Measurements from ENCODE around the gene RRP36. TPM values are rescaled to one million over a fixed set of nuclear protein-coding genes. Genes with fewer than 3 reads are reported as not detected.
A peak's percentile ranks its signal among the peaks of the same experiment; 100 is the strongest.

RRP36 gene
- total RNA-seq, 2 experiments from 2014 or later = 63.8 to 65.6 TPM

- Mint-ChIP-seq H3K27ac (no peak overlapping the region), H3K4me1 (peaks cover 17% of the 10 kb centered on the region)
- ATAC-seq (ENCODE audit: low read depth) = no peak
Observed at GRCh38 chr6:43062818-43063217, 41.4 kb downstream of the RRP36 start.

GRCh38 chr6:43070028-43070632 is 48.7 kb downstream of the RRP36 start:
- H3K9me3 Mint-ChIP-seq = no peaks in the 10 kb centered on the region
- no peaks in the 10 kb centered on the region for H3K36me3 Mint-ChIP-seq
- peaks cover 4% of the 10 kb centered on the region for H3K4me1 Mint-ChIP-seq
- no peak overlapping the region for H3K4me3 Mint-ChIP-seq
- ATAC-seq (ENCODE audit: low read depth) = peak; percentile 86
- peak overlapping the region; percentile 54 for H3K27ac Mint-ChIP-seq
- POLR2A ChIA-PET = no interaction called here
- peaks cover 2% of the 10 kb centered on the region for H3K27me3 Mint-ChIP-seq
- no peak for DNase-seq

More at GRCh38 chr6:43062818-43063217, 41.4 kb downstream of the RRP36 start:
- H3K27me3 Mint-ChIP-seq = no peaks in the 10 kb centered on the region
- no peaks in the 10 kb centered on the region for H3K9me3 Mint-ChIP-seq
- H3K4me3 Mint-ChIP-seq = no peak overlapping the region
- H3K36me3 Mint-ChIP-seq = peaks cover 2% of the 10 kb centered on the region
- DNase-seq = no peak
- POLR2A ChIA-PET = no interaction called here

- H3K4me3 Mint-ChIP-seq = peak overlapping the region; percentile 43
- peaks cover 35% of the 10 kb centered on the region for H3K27me3 Mint-ChIP-seq
- no peaks in the 10 kb centered on the region for H3K36me3 Mint-ChIP-seq
- POLR2A ChIA-PET = no interaction called here
- DNase-seq = no peak
- H3K9me3 Mint-ChIP-seq = no peaks in the 10 kb centered on the region
- peaks cover 3% of the 10 kb centered on the region for H3K4me1 Mint-ChIP-seq
- H3K27ac Mint-ChIP-seq = no peak overlapping the region
- ATAC-seq (ENCODE audit: low read depth) = no peak
Observed at GRCh38 chr6:43074847-43075669, 53.6 kb downstream of the RRP36 start.

- no peaks in the 10 kb centered on the region for H3K4me1 Mint-ChIP-seq
- no peak within 1 kb of the TSS for H3K27ac Mint-ChIP-seq
- ATAC-seq (ENCODE audit: low read depth) (peak; percentile 48), DNase-seq (no peak)
- H3K4me3 Mint-ChIP-seq = peak within 1 kb of the TSS; percentile 43
- no peaks in the 10 kb centered on the region for H3K9me3 Mint-ChIP-seq
- H3K27me3 Mint-ChIP-seq = peaks cover 36% of the 10 kb centered on the region
- H3K36me3 Mint-ChIP-seq = no peaks in the 10 kb centered on the region
- POLR2A ChIA-PET = no interaction called here
Observed at GRCh38 chr6:43075670-43076463, 54.4 kb downstream of the RRP36 start, which contains the start of gene PTK7. PTK7 (plus strand) TSS chr6:43076314; CDS start chr6:43076489, 175 bp downstream.

- Mint-ChIP-seq H3K4me3 (peak overlapping the region; percentile 35), H3K27ac (no peak overlapping the region), H3K36me3 (no peaks in the 10 kb centered on the region), H3K4me1 (no peaks in the 10 kb centered on the region), H3K9me3 (no peaks in the 10 kb centered on the region), H3K27me3 (peaks cover 38% of the 10 kb centered on the region)
- peak; percentile 48 for DNase-seq
- ATAC-seq (ENCODE audit: low read depth) = peak; percentile 16
- POLR2A ChIA-PET = no interaction called here
Observed at GRCh38 chr6:43076464-43077332, 55.3 kb downstream of the RRP36 start.

GRCh38 chr6:43077333-43077809 is 55.9 kb downstream of the RRP36 start:
- no peak for ATAC-seq (ENCODE audit: low read depth)
- H3K36me3 Mint-ChIP-seq = no peaks in the 10 kb centered on the region

GRCh38 chr6:43077981-43078511 is 56.6 kb downstream of the RRP36 start:
- Mint-ChIP-seq H3K4me1 (no peaks in the 10 kb centered on the region), H3K27ac (no peak overlapping the region), H3K4me3 (no peak overlapping the region), H3K9me3 (no peaks in the 10 kb centered on the region), H3K36me3 (no peaks in the 10 kb centered on the region), H3K27me3 (peaks cover 40% of the 10 kb centered on the region)
- ATAC-seq (ENCODE audit: low read depth) (no peak), DNase-seq (no peak)
- POLR2A ChIA-PET = no interaction called here

More at GRCh38 chr6:43077333-43077809, 55.9 kb downstream of the RRP36 start:
- Mint-ChIP-seq H3K4me3 (no peak overlapping the region), H3K27ac (no peak overlapping the region), H3K27me3 (peaks cover 38% of the 10 kb centered on the region), H3K9me3 (no peaks in the 10 kb centered on the region), H3K4me1 (no peaks in the 10 kb centered on the region)
- POLR2A ChIA-PET = no interaction called here
- DNase-seq = no peak

GRCh38 chr6:43078691-43079090 is 57.3 kb downstream of the RRP36 start:
- ATAC-seq (ENCODE audit: low read depth) (no peak), DNase-seq (no peak)
- no peak overlapping the region for H3K27ac Mint-ChIP-seq
- no peaks in the 10 kb centered on the region for H3K9me3 Mint-ChIP-seq
- peaks cover 43% of the 10 kb centered on the region for H3K27me3 Mint-ChIP-seq
- H3K4me3 Mint-ChIP-seq = no peak overlapping the region
- H3K36me3 Mint-ChIP-seq = no peaks in the 10 kb centered on the region
- POLR2A ChIA-PET = no interaction called here
- H3K4me1 Mint-ChIP-seq = no peaks in the 10 kb centered on the region

Other genes starting within 250 kb of the RRP36 start
- gene BICRAL, start 239.6 kb upstream of the RRP36 start, total RNA-seq = 10 to 100 TPM; 28.3 to 29.6 TPM
- 10 to 100 TPM; 77.6 to 79.3 TPM for gene RPL7L1, start 142.0 kb upstream of the RRP36 start, total RNA-seq
- gene PTCRA, start 105.6 kb upstream of the RRP36 start, total RNA-seq = not detected
- 10 to 100 TPM; 90.8 to 91.4 TPM for gene CNPY3, start 92.1 kb upstream of the RRP36 start, total RNA-seq
- gene GNMT, start 60.9 kb upstream of the RRP36 start, total RNA-seq = 1 to 10 TPM; 1.0 to 1.2 TPM
- 10 to 100 TPM; 27.1 to 27.6 TPM for gene PEX6, start 42.4 kb upstream of the RRP36 start, total RNA-seq
- gene PPP2R5D, start 37.1 kb upstream of the RRP36 start, total RNA-seq = 10 to 100 TPM; 54.7 to 58.8 TPM
- gene MEA1, start 7.7 kb upstream of the RRP36 start, total RNA-seq = 10 to 100 TPM; 61.2 to 70.1 TPM
- gene KLHDC3, start 7.4 kb upstream of the RRP36 start, total RNA-seq = 10 to 100 TPM; 69.4 to 69.9 TPM
- gene CUL7, start 32.2 kb downstream of the RRP36 start, total RNA-seq = 10 to 100 TPM; 10.2 to 12.7 TPM
- gene MRPL2, start 37.8 kb downstream of the RRP36 start, total RNA-seq = 10 to 100 TPM; 50.1 to 65.2 TPM
- 10 to 100 TPM; 25.2 to 33.8 TPM for gene KLC4, start 38.0 kb downstream of the RRP36 start, total RNA-seq
- gene PTK7, start 54.7 kb downstream of the RRP36 start, total RNA-seq = 1 to 10 TPM; 1.4 to 1.9 TPM
- gene SRF, start 149.6 kb downstream of the RRP36 start, total RNA-seq = 10 to 100 TPM; 34.4 to 36.0 TPM
- gene CUL9, start 160.6 kb downstream of the RRP36 start, total RNA-seq = 10 to 100 TPM; 75.1 to 80.8 TPM
- 10 to 100 TPM; 42.2 to 43.7 TPM for gene DNPH1, start 207.9 kb downstream of the RRP36 start, total RNA-seq
- not detected for gene TTBK1, start 221.9 kb downstream of the RRP36 start, total RNA-seq